Psoas muscle (tissue), 8 donors: ENCODE results near the gene KISS1R. TPM values are rescaled to one million over a fixed set of nuclear protein-coding genes. Genes with fewer than 3 reads are reported as not detected.
"Not testable (repeated sequence)": the region's sequence is repeated elsewhere in the genome, so short reads cannot be mapped to it uniquely, and the experiment has no call there.

Experiments
- ATAC-seq, 4 donors: fragments of 200-7000 bp; cut with Tn5 transposase; one replicate each; pipeline ENCODE4 v1.9.1; 2020; ENCODE audit warnings: moderate library complexity in 3 of 4, mild to moderate bottlenecking in 2 of 4
- DNase-seq, 2 donors: peaks; one replicate each; pipeline ENCODE4 v3.0.0-alpha.2; 2020
- H3K27ac ChIP-seq: fragments of 200-600 bp; one replicate; pipeline ENCODE4 v1.8.0; 2022
- H3K27me3 ChIP-seq, 3 donors: fragments of 200-600 bp in 1 of 3; one replicate each; pipeline versions ENCODE4 v1.6.1 to v1.8.0; 2013 to 2022; ENCODE audit warnings: low read length in 2 of 3, mild to moderate bottlenecking in 2 of 3, moderate library complexity in 1 of 3; ENCODE audit not compliant: insufficient read depth in 3 of 3
- H3K36me3 ChIP-seq, 2 donors: fragments of 200-600 bp in 1 of 2; one replicate each; pipeline versions ENCODE4 v1.6.1 to v1.8.0; 2013 to 2022; ENCODE audit warnings: low read depth in 1 of 2, mild to moderate bottlenecking in 1 of 2, moderate library complexity in 1 of 2; ENCODE audit not compliant: insufficient read depth in 1 of 2
- H3K4me1 ChIP-seq: fragments of 200-600 bp; one replicate; pipeline ENCODE4 v1.8.0; 2022
- H3K4me3 ChIP-seq: fragments of 200-600 bp; one replicate; pipeline ENCODE4 v1.8.0; 2022; ENCODE audit warnings: mild to moderate bottlenecking
- H3K9me3 ChIP-seq: fragments of 200-600 bp; one replicate; pipeline ENCODE4 v1.8.0; 2022
- WGBS, 3 donors: extraction: QIAGEN DNeasy Blood & Tissue Kit; methylation state at CpG; one replicate each; pipeline versions ENCODE4 v1.1.6 to v1.1.7; 2013; 5-methylcytosine and 5-hydroxymethylcytosine counted together
- intact Hi-C, 2 donors: fragments of 100-400 bp; cut with DNase I; formaldehyde crosslinking; loops; one replicate each; pipeline versions ENCODE4 v1.11.0 to v1.14.2; 2022
- polyA plus RNA-seq, 3 donors: library from polyadenylated mRNA; stranded (reverse); fragments of 200-250 nt; gene quantifications; one replicate each; pipeline ENCODE4 v1.2.3, GENCODE V29; 2013
- total RNA-seq, 4 donors: library from RNA; stranded (reverse); fragmentation: NEBNext Ultra II Directional in 2 of 4; extraction: Animal tissue kit (Norgen Biotek cat#: 25700) in 2 of 4; gene quantifications; one replicate each; pipeline versions ENCODE4 v1.2.1 to v1.2.4, GENCODE V29; 2021 to 2023
- TF ChIP-seq, protein P1 (sequence below): fragments of 200-600 bp; IDR thresholded peaks from one replicate; pipeline ENCODE4 v1.8.0; 2022; ENCODE audit warnings: antibody characterized with exemption
- donor health status: healthy with polysubstance abuse.
- donor health status: DM: no; HTN: no; CAD: no; lungs with moderate emphysema.
- donor health status: Bipolar disorder and iron deficiency.
- donor health status: healthy.
- donor health status: DM: yes; HTN: yes; CAD: no.
- donor health status: DM: no; HTN: no; CAD: no.
- donor health status: DM: no; HTN: no; CAD: no.
- donor health status: DM: yes; HTN: yes; CAD: no.

Gene KISS1R
- total and polyA plus RNA-seq, 7 donors, result 0.16 TPM; not detected in 6

GRCh38 chr19:954272-954671 is 37.1 kb downstream of the KISS1R start:
- WGBS, 3 donors, result 54 to 68% (median 58%) methylated on average over 14 of the region's 14 CpGs
- no peaks in the 10 kb centered on the region for H3K36me3 ChIP-seq
- DNase-seq (no peak), ATAC-seq (no peak)
- intact Hi-C loops, result no loop called here
- peaks cover 0 to 17% (median 9%) of the 10 kb centered on the region in 3 donors for H3K27me3 ChIP-seq
- no peak overlapping the region for H3K27ac ChIP-seq
- no peaks in the 10 kb centered on the region for H3K9me3 ChIP-seq
- TF ChIP-seq, protein P1, sequence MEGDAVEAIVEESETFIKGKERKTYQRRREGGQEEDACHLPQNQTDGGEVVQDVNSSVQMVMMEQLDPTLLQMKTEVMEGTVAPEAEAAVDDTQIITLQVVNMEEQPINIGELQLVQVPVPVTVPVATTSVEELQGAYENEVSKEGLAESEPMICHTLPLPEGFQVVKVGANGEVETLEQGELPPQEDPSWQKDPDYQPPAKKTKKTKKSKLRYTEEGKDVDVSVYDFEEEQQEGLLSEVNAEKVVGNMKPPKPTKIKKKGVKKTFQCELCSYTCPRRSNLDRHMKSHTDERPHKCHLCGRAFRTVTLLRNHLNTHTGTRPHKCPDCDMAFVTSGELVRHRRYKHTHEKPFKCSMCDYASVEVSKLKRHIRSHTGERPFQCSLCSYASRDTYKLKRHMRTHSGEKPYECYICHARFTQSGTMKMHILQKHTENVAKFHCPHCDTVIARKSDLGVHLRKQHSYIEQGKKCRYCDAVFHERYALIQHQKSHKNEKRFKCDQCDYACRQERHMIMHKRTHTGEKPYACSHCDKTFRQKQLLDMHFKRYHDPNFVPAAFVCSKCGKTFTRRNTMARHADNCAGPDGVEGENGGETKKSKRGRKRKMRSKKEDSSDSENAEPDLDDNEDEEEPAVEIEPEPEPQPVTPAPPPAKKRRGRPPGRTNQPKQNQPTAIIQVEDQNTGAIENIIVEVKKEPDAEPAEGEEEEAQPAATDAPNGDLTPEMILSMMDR, result no peak
- H3K4me3 ChIP-seq, result no peak overlapping the region
- H3K4me1 ChIP-seq, result no peaks in the 10 kb centered on the region

DNA sequence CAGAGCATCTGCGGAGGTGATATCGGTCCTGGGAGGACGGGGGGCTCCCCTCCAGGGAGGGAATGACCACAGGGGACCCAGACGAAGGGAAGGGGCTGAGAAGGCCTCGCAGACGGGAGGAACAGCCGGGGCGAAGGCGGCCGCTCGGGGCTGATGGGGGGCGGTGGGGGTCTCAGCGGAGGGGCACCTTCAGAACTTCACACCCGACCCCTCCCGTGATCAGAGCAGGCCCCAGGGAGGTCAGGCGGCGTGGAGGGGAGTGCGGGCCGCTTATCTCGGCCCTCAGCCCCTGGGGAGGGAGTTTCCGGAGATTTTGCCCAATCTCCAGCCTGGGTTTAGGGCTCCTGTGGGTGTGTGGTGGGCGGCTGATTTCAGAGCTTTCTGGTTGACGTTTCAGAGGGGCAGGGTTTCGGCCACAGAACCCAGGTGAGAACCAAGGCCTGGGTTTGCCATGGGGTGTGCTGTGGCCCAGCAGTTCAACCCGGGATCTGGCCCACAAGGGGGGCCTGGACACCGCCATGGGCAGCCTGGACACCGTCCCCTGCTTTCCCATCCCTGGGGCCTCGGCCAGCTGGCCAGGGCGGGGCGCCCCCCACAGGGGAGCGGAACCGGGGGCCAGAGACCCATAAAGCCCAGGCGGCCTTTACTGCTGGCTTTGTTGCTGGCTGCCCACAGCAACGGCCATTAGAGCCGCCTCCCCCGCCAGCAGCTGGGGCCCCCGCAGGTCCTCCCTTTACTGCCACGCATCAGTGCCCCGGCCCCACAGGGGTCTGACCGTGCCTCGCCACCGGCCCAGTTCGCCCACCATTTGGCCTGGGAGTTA is 37.8 kb downstream of the KISS1R start:
- intact Hi-C loops, result no loop called here
- TF ChIP-seq, protein P1, result no peak

GRCh38 chr19:955803-956765 is 39.0 kb downstream of the KISS1R start:
- H3K27ac ChIP-seq, result no peak overlapping the region
- H3K4me1 ChIP-seq, result no peaks in the 10 kb centered on the region
- H3K4me3 ChIP-seq, result no peak overlapping the region
- H3K36me3 ChIP-seq, result peaks cover 0 to 4% of the 10 kb centered on the region in 2 donors
- TF ChIP-seq, protein P1, result no peak
- H3K9me3 ChIP-seq, result no peaks in the 10 kb centered on the region
- DNase-seq (no peak), ATAC-seq (no peak)
- intact Hi-C loops, result no loop called here
- WGBS, 3 donors, result 65 to 68% (median 66%) methylated on average over 51 to 55 of the region's 55 CpGs
- peaks cover 0 to 17% (median 9%) of the 10 kb centered on the region in 3 donors for H3K27me3 ChIP-seq

More for the DNA sequence above, 37.8 kb downstream of the KISS1R start:
- 64 to 66% (median 65%) methylated on average over 32 to 43 of the region's 43 CpGs for WGBS, 3 donors
- ATAC-seq (no peak), DNase-seq (no peak)
- H3K27me3 ChIP-seq, result peaks cover 0 to 17% (median 9%) of the 10 kb centered on the region in 3 donors
- no peaks in the 10 kb centered on the region for H3K4me1 ChIP-seq
- no peak overlapping the region for H3K4me3 ChIP-seq
- H3K27ac ChIP-seq, result no peak overlapping the region
- H3K9me3 ChIP-seq, result no peaks in the 10 kb centered on the region
- no peaks in the 10 kb centered on the region for H3K36me3 ChIP-seq

DNA sequence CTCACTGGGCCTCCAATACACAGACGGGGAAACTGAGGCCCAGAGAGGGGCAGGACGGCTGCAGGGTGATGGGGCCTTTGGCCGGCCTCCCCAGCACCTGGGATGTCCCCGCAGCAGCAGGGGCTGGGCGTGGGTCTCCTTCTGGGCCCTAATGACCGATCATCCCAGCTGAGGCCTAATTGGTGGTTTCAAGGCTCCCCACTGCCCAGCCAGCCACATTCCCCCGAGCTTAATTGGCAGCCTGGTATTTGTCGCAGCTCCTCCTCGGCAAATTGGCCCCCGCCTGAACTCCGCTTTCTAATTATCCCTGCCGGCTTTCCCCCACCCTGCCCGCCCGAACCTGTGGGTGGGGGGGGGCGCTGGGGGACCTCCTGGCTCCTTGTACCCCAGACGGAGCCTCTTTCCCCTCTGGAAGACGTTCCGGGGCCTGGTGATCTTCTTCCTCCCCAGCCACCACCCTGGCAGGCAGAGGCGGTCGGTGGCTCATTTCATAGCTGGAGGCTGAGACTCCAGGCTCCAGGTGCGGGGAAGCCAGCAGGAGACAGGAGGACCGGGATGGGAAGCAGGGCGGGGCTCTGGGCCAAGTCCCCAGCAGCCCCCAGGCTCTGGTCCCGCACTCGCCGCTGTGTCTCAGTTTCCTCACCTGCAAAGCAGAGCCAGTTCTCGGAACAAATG is 39.8 kb downstream of the KISS1R start:
- TF ChIP-seq, protein P1, result no peak
- WGBS, 3 donors, result 33 to 44% (median 39%) methylated on average over 27 of the region's 27 CpGs

GRCh38 chr19:957578-957977 is 40.4 kb downstream of the KISS1R start:
- WGBS, 3 donors, result 75 to 83% (median 75%) methylated on average over 9 of the region's 9 CpGs
- H3K27me3 ChIP-seq, result peaks cover 0 to 17% (median 8%) of the 10 kb centered on the region in 3 donors
- H3K4me1 ChIP-seq, H3K4me3 ChIP-seq, DNase-seq, H3K27ac ChIP-seq, ATAC-seq, intact Hi-C loops, H3K36me3 ChIP-seq, H3K9me3 ChIP-seq: not testable (repeated sequence)

More for the DNA sequence above, 39.8 kb downstream of the KISS1R start:
- H3K27me3 ChIP-seq, result peaks cover 0 to 17% (median 9%) of the 10 kb centered on the region in 3 donors
- intact Hi-C loops, result no loop called here
- H3K27ac ChIP-seq, result no peak overlapping the region
- peak in 1 of 4 donors; percentile 15 for ATAC-seq
- H3K4me1 ChIP-seq, result no peaks in the 10 kb centered on the region
- H3K9me3 ChIP-seq, result no peaks in the 10 kb centered on the region
- no peak for DNase-seq
- peaks cover 0 to 4% of the 10 kb centered on the region in 2 donors for H3K36me3 ChIP-seq
- H3K4me3 ChIP-seq, result no peak overlapping the region
